ENCODE data around the gene EDEM3.

- TF ChIP-seq CTCF (conservative IDR thresholded peaks at IDR 0.05 in 1 of 2, IDR thresholded peaks at IDR 0.05 in 1 of 2; ENCODE audit: extremely low read depth in 1 of 2, insufficient read depth in 1 of 2, low read depth in 1 of 2, low read length in 2 of 2): no peak
- TF ChIP-seq EZH2 (IDR thresholded peaks at IDR 0.05; ENCODE audit: borderline replicate concordance, low read length): no peak
These were observed 92.9 kb downstream of the EDEM3 start for GRCh38 chr1:184661801-184662200.
